Fibroblast of lung (primary cell): ENCODE measurements around the gene IGFL1. TPM values are rescaled to one million over a fixed set of nuclear protein-coding genes. Genes with fewer than 3 reads are reported as not detected.
"Not testable (repeated sequence)": the region's sequence is repeated elsewhere in the genome, so short reads cannot be mapped to it uniquely, and the experiment has no call there.

ENCODE experiments used
- DNase-seq, 2 donors: peaks; one replicate each; pipeline versions ENCODE4 v3.0.0 to v3.0.0-alpha.2; 2010; ENCODE audit warnings: low read depth in 2 of 2
- H2AFZ ChIP-seq: 2 replicates; pipeline ENCODE4 v1.5.1; 2012; ENCODE audit warnings: low read length, control low read depth, inconsistent platforms
- H3K27ac ChIP-seq: 2 replicates; pipeline ENCODE4 v1.5.1; 2011; ENCODE audit warnings: low read length, control low read depth; ENCODE audit not compliant: insufficient read depth
- H3K27me3 ChIP-seq: 2 replicates; pipeline ENCODE4 v1.5.1; 2011; ENCODE audit warnings: mild to moderate bottlenecking, low read length; ENCODE audit not compliant: control insufficient read depth, insufficient read depth
- H3K36me3 ChIP-seq: 2 replicates; pipeline ENCODE4 v1.5.1; 2011; ENCODE audit warnings: low read length; ENCODE audit not compliant: control insufficient read depth, insufficient read depth
- H3K4me1 ChIP-seq: 2 replicates; pipeline ENCODE4 v1.5.1; 2011; ENCODE audit warnings: low read length; ENCODE audit not compliant: control insufficient read depth, insufficient read depth; ENCODE audit errors: extremely low read depth
- H3K4me2 ChIP-seq: 2 replicates; pipeline ENCODE4 v1.5.1; 2011; ENCODE audit warnings: low read length, control low read depth; ENCODE audit not compliant: insufficient read depth; ENCODE audit errors: extremely low read depth
- H3K4me3 ChIP-seq, 4 experiments: fragments of 200-600 bp in 1 of 4; sonication (generic) in 1 of 4; replicated peaks in 1 of 4; 2 replicates each; pipeline ENCODE4 v1.5.1; 2011 to 2016; ENCODE audit warnings: low read length in 4 of 4, low read depth in 3 of 4, mild to moderate bottlenecking in 3 of 4, control low read depth in 2 of 4, inconsistent platforms in 1 of 4, mixed read lengths in 1 of 4; ENCODE audit not compliant: insufficient read depth in 1 of 4; ENCODE audit errors: control extremely low read depth in 1 of 4
- H3K79me2 ChIP-seq: 2 replicates; pipeline ENCODE4 v1.5.1; 2012; ENCODE audit warnings: mild to moderate bottlenecking, low read length, inconsistent platforms; ENCODE audit not compliant: control insufficient read depth, insufficient read depth
- H3K9ac ChIP-seq: 2 replicates; pipeline ENCODE4 v1.5.1; 2011; ENCODE audit warnings: mild to moderate bottlenecking, low read length, control low read depth; ENCODE audit not compliant: insufficient read depth
- H3K9me3 ChIP-seq: 2 replicates; pipeline ENCODE4 v1.5.1; 2012; ENCODE audit warnings: low read depth, low read length; ENCODE audit not compliant: control insufficient read depth, insufficient read depth
- H4K20me1 ChIP-seq: 2 replicates; pipeline ENCODE4 v1.5.1; 2011; ENCODE audit warnings: low read length; ENCODE audit not compliant: control insufficient read depth, insufficient read depth; ENCODE audit errors: extremely low read depth
- CTCF ChIP-seq, 2 donors: IDR thresholded peaks in 1 of 2; conservative IDR thresholded peaks in 1 of 2; 1 replicate in 1 of 2; 2 replicates in 1 of 2; pipeline ENCODE4 v1.5.1; 2011 to 2012; ENCODE audit warnings: low read length in 2 of 2, control low read depth in 1 of 2, inconsistent platforms in 1 of 2, low read depth in 1 of 2, mild to moderate bottlenecking in 1 of 2
- EZH2 ChIP-seq: IDR thresholded peaks from 2 replicates; pipeline ENCODE4 v1.5.1; 2012; ENCODE audit warnings: low read length, control low read depth, mild to moderate bottlenecking; ENCODE audit errors: missing control alignments
- polyA plus RNA-seq, 2 donors: library from polyadenylated mRNA; depleted of rRNA in 1 of 2; stranded (reverse) in 1 of 2; unstranded in 1 of 2; fragments of >200 nt; gene quantifications; 2 replicates each; pipeline ENCODE4 v1.2.1, GENCODE V29; 2011 to 2012; ENCODE audit warnings: missing spikeins in 1 of 2
- total RNA-seq: library from RNA; depleted of rRNA; stranded (reverse); fragments of >200 nt; gene quantifications from 2 replicates; pipeline ENCODE4 v1.2.1, GENCODE V29; 2014

IGFL1 gene
- total and polyA plus RNA-seq, 2 donors (not counting 1 experiment from before 2014, with no cell fraction given): not detected

- Histone ChIP-seq H3K4me2 (no peak overlapping the region), H3K4me1 (no peaks in the 10 kb centered on the region), H3K9me3 (no peaks in the 10 kb centered on the region), H3K4me3 (no peak overlapping the region), H3K9ac (no peak overlapping the region), H2AFZ (no peak overlapping the region), H3K79me2 (no peaks in the 10 kb centered on the region), H4K20me1 (no peaks in the 10 kb centered on the region), H3K27ac (no peak overlapping the region), H3K36me3 (no peaks in the 10 kb centered on the region), H3K27me3 (no peaks in the 10 kb centered on the region)
- no peak for DNase-seq
- TF ChIP-seq EZH2: no peak
- TF ChIP-seq CTCF (conservative IDR thresholded peaks at IDR 0.05 in 1 of 2, IDR thresholded peaks at IDR 0.05 in 1 of 2; ENCODE audit: low read depth in 1 of 2, low read length in 2 of 2): no peak
These were observed 2.5 kb downstream of the IGFL1 start for GRCh38 chr19:46232029-46232428.

DNA sequence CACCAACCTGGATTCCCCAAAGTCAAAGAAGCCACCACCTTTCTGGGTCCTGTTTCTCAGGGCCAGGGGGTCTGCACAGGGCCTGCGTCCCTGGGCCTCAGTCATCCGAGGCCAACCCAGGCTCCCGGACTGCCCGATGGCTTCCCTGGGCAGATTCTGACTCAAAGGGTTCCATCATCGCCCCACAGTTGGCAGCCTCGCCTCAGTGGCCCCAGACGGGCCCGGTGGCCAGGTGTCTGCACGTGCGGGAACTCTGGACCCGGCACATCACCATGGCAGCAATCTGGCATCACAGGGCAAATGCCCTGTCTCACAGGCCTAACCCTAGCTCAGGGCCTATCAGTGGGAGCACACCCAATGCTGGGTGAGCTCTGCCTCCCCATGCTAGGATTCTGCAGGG lies 2.9 kb downstream of the IGFL1 start:
- no peak for TF ChIP-seq EZH2
- TF ChIP-seq CTCF (conservative IDR thresholded peaks at IDR 0.05 in 1 of 2, IDR thresholded peaks at IDR 0.05 in 1 of 2; ENCODE audit: low read depth in 1 of 2, low read length in 2 of 2): no peak
- no peaks in the 10 kb centered on the region for H3K36me3 ChIP-seq
- no peak overlapping the region for H2AFZ ChIP-seq
- H3K4me1 ChIP-seq: no peaks in the 10 kb centered on the region
- no peaks in the 10 kb centered on the region for H3K27me3 ChIP-seq
- no peak overlapping the region for H3K27ac ChIP-seq
- H3K9me3 ChIP-seq: no peaks in the 10 kb centered on the region
- no peaks in the 10 kb centered on the region for H3K79me2 ChIP-seq
- H3K9ac ChIP-seq: no peak overlapping the region
- DNase-seq: no peak
- no peak overlapping the region for H3K4me3 ChIP-seq
- H4K20me1 ChIP-seq: no peaks in the 10 kb centered on the region
- H3K4me2 ChIP-seq: no peak overlapping the region

DNA sequence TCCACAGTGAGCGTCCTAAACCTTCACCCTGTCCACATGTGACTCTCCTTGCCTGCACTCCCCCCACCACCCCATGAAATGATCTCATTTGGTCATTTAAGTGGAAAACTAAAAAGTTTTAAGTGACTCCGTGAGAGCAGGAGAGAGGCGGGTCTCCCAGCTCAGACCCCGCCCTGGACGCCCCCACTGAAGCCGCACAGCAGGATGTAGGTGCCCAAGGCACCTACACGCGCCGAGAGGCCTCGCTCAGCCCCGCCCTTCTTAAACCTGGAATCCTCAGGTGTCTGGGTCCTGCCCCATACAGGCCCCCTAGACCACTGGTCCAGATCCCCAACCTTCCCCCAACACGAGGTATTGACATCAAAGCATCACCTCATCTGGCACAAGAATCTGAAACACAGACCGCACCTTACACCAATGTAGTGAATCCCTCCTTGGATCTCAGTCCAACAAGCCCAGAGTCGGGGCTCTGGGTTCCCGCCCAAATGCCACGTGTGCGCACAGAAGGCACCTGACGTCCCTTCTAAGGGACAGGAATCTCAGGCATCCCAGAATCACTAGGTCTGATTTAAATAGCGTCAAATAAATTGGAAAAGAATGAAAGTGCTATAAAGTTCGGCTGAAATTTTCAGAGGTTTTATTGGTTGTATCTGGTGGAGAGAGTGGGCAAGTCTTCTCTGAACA lies 3.5 kb downstream of the IGFL1 start:
- TF ChIP-seq CTCF (conservative IDR thresholded peaks at IDR 0.05 in 1 of 2, IDR thresholded peaks at IDR 0.05 in 1 of 2; ENCODE audit: low read depth in 1 of 2, low read length in 2 of 2) (no peak), EZH2 (no peak)
- H3K4me1 ChIP-seq: no peaks in the 10 kb centered on the region
- no peaks in the 10 kb centered on the region for H3K9me3 ChIP-seq
- H4K20me1 ChIP-seq: no peaks in the 10 kb centered on the region
- no peak overlapping the region for H2AFZ ChIP-seq
- H3K36me3 ChIP-seq: no peaks in the 10 kb centered on the region
- H3K27ac ChIP-seq: no peak overlapping the region
- no peaks in the 10 kb centered on the region for H3K27me3 ChIP-seq
- H3K4me2 ChIP-seq: no peak overlapping the region
- no peak overlapping the region for H3K9ac ChIP-seq
- H3K79me2 ChIP-seq: no peaks in the 10 kb centered on the region
- no peak overlapping the region for H3K4me3 ChIP-seq
- DNase-seq: no peak

- not testable (repeated sequence) for H3K79me2 ChIP-seq, H3K4me1 ChIP-seq, H4K20me1 ChIP-seq, H2AFZ ChIP-seq, H3K9ac ChIP-seq, H3K4me3 ChIP-seq, H3K36me3 ChIP-seq, H3K27ac ChIP-seq, H3K27me3 ChIP-seq, H3K9me3 ChIP-seq, DNase-seq, H3K4me2 ChIP-seq
These were observed 4.3 kb downstream of the IGFL1 start for GRCh38 chr19:46233871-46234270.

DNA sequence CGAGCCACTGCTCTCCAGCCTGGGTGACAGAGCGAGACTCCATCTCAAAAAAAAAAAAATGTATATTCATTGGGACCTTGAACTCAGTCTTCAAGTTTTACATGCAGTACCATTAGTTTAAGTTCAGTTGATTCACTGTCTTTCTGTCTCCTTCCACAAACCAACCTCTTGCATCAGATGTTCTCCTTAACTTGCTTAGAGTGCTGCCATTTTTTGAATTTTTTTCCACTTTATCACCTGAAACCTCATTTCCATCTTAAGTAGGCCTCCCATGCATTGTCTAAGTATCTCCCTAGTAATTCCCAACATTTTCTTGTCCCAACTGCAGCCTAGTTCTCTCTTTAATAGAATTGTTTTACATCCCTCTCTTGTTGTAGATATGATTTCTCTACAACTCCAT lies 8.6 kb downstream of the IGFL1 start:
- H3K4me1 ChIP-seq, H3K27ac ChIP-seq, H4K20me1 ChIP-seq, H3K4me3 ChIP-seq, H3K27me3 ChIP-seq, H3K9ac ChIP-seq, H2AFZ ChIP-seq, H3K79me2 ChIP-seq, DNase-seq, H3K9me3 ChIP-seq, H3K4me2 ChIP-seq, H3K36me3 ChIP-seq: not testable (repeated sequence)
